IMR-90 (cell line): ENCODE measurements around the gene OTULINL. TPM values are rescaled to one million over a fixed set of nuclear protein-coding genes. Genes with fewer than 3 reads are reported as not detected.

ENCODE experiments used
- ATAC-seq: fragments of 200-7000 bp; cut with Tn5 transposase; 2 replicates; pipeline ENCODE4 v1.9.1; 2020; ENCODE audit warnings: low read depth, mild to moderate bottlenecking, moderate library complexity
- BruUV-seq: library from RNA; stranded (reverse); fragments of 400-500 nt; replicated peaks from 2 replicates; lab custom pipeline; 2021; lab: Mats Ljungman, UMichigan
- CTCF ChIA-PET: fragments of 300-600 bp; formaldehyde crosslinking; extraction: SDS; loops from one replicate; lab custom pipeline; 2021; ENCODE audit warnings: antibody characterized with exemption; lab: Yijun Ruan, JAX
- POLR2A ChIA-PET: fragments of 300-600 bp; sonication (Branson Sonifier 250); formaldehyde crosslinking; loops from one replicate; lab custom pipeline; 2022; ENCODE audit warnings: antibody characterized with exemption; ENCODE audit not compliant: unreplicated experiment; lab: Charles Lee
- DNase-seq: peaks from one replicate; pipeline ENCODE4 v3.0.0; 2013
- H2AFZ ChIP-seq: replicated peaks from 2 replicates; pipeline ENCODE3; 2013; ENCODE audit warnings: low read length, mild to moderate bottlenecking; ENCODE audit not compliant: poor library complexity
- H2AK5ac ChIP-seq: 2 replicates; pipeline ENCODE4 v1.6.1; 2013; ENCODE audit warnings: low read depth, low read length, inconsistent platforms
- H2AK9ac ChIP-seq: replicated peaks from 2 replicates; pipeline ENCODE3; 2013; ENCODE audit warnings: mild to moderate bottlenecking, low read depth, low read length, moderate library complexity; ENCODE audit not compliant: poor library complexity
- H2BK120ac ChIP-seq: 2 replicates; pipeline ENCODE4 v1.6.1; 2013; ENCODE audit warnings: low read depth, low read length, inconsistent platforms
- H2BK15ac ChIP-seq: 3 replicates; pipeline ENCODE4 v1.6.1; 2013; ENCODE audit warnings: low read depth, low read length, inconsistent platforms
- H2BK20ac ChIP-seq: 2 replicates; pipeline ENCODE4 v1.6.1; 2013; ENCODE audit warnings: low read depth, mild to moderate bottlenecking, inconsistent platforms, low read length, moderate library complexity
- H2BK5ac ChIP-seq: 2 replicates; pipeline ENCODE4 v1.6.1; 2013; ENCODE audit warnings: mild to moderate bottlenecking, low read depth, low read length, inconsistent platforms; ENCODE audit not compliant: poor library complexity, severe bottlenecking
- H3K14ac ChIP-seq: replicated peaks from 2 replicates; pipeline ENCODE4 v1.6.1; 2013; ENCODE audit warnings: low read depth, low read length, inconsistent platforms
- H3K18ac ChIP-seq: 2 replicates; pipeline ENCODE4 v1.6.1; 2013; ENCODE audit warnings: low read depth, low read length, control low read depth
- H3K23ac ChIP-seq: 2 replicates; pipeline ENCODE4 v1.6.1; 2013; ENCODE audit warnings: low read depth, low read length, inconsistent platforms
- H3K27ac ChIP-seq: 2 replicates; pipeline ENCODE4 v1.5.1; 2013; ENCODE audit warnings: mild to moderate bottlenecking, control low read depth, low read length; ENCODE audit not compliant: insufficient read depth
- H3K27me3 ChIP-seq: 2 replicates; pipeline ENCODE4 v1.6.1; 2013; ENCODE audit warnings: low read length; ENCODE audit not compliant: control insufficient read depth, insufficient read depth
- H3K36me3 ChIP-seq: 2 replicates; pipeline ENCODE4 v1.6.1; 2013; ENCODE audit warnings: low read length, mixed read lengths; ENCODE audit not compliant: control insufficient read depth, insufficient read depth
- H3K4ac ChIP-seq: 2 replicates; pipeline ENCODE4 v1.6.1; 2013; ENCODE audit warnings: low read depth, low read length, inconsistent platforms
- H3K4me1 ChIP-seq: 2 replicates; pipeline ENCODE4 v1.6.1; 2013; ENCODE audit warnings: low read length, mixed read lengths; ENCODE audit not compliant: control insufficient read depth, insufficient read depth
- H3K4me2 ChIP-seq: 2 replicates; pipeline ENCODE4 v1.6.1; 2013; ENCODE audit warnings: low read depth, mild to moderate bottlenecking, control low read depth, low read length, moderate library complexity
- H3K4me3 ChIP-seq: 2 replicates; pipeline ENCODE4 v1.5.1; 2013; ENCODE audit warnings: low read depth, mild to moderate bottlenecking, control low read depth, low read length, moderate library complexity; ENCODE audit not compliant: insufficient read depth
- H3K56ac ChIP-seq: 2 replicates; pipeline ENCODE4 v1.6.1; 2013; ENCODE audit warnings: low read length, inconsistent platforms; ENCODE audit not compliant: insufficient read depth; ENCODE audit errors: extremely low read depth
- H3K79me1 ChIP-seq, 2 experiments: 2 replicates each; pipeline ENCODE4 v1.6.1; 2013; ENCODE audit warnings: low read length in 2 of 2, inconsistent platforms in 1 of 2, low read depth in 1 of 2
- H3K9ac ChIP-seq: 2 replicates; pipeline ENCODE4 v1.6.1; 2013; ENCODE audit warnings: low read depth, low read length, control low read depth
- H3K9me1 ChIP-seq: 2 replicates; pipeline ENCODE4 v1.6.1; 2013; ENCODE audit warnings: low read length, inconsistent platforms; ENCODE audit not compliant: insufficient read depth
- H3K9me3 ChIP-seq: 2 replicates; pipeline ENCODE4 v1.6.1; 2013; ENCODE audit warnings: low read length; ENCODE audit not compliant: control insufficient read depth, insufficient read depth
- H4K20me1 ChIP-seq: 2 replicates; pipeline ENCODE4 v1.6.1; 2013; ENCODE audit warnings: low read length, inconsistent platforms; ENCODE audit not compliant: insufficient read depth
- H4K5ac ChIP-seq: 2 replicates; pipeline ENCODE4 v1.6.1; 2013; ENCODE audit warnings: mild to moderate bottlenecking, low read depth, low read length, control low read depth
- H4K8ac ChIP-seq, 2 experiments: 2 replicates each; pipeline ENCODE4 v1.6.1; 2013; ENCODE audit warnings: low read depth in 2 of 2, low read length in 2 of 2, control low read depth in 1 of 2, inconsistent platforms in 1 of 2
- H4K91ac ChIP-seq: 2 replicates; pipeline ENCODE4 v1.6.1; 2013; ENCODE audit warnings: low read depth, low read length, inconsistent platforms; ENCODE audit not compliant: insufficient read depth
- BHLHE40 ChIP-seq: fragments of 150-350 bp; IDR thresholded peaks from 2 replicates; pipeline ENCODE4 v1.6.1; 2016; ENCODE audit warnings: mild to moderate bottlenecking, low read depth, low read length
- CEBPB ChIP-seq: IDR thresholded peaks from 2 replicates; pipeline ENCODE4 v1.6.1; 2012; ENCODE audit warnings: low read depth, low read length, improper control_type of control experiment
- CHD1 ChIP-seq: IDR thresholded peaks from 2 replicates; pipeline ENCODE4 v1.6.1; 2012; ENCODE audit warnings: low read depth, low read length, improper control_type of control experiment
- ELK1 ChIP-seq: fragments of 150-350 bp; IDR thresholded peaks from 2 replicates; pipeline ENCODE4 v1.6.1; 2016; ENCODE audit warnings: low read depth, mild to moderate bottlenecking, low read length, moderate library complexity, borderline replicate concordance
- FOS ChIP-seq: fragments of 150-350 bp; IDR thresholded peaks from 2 replicates; pipeline ENCODE4 v1.6.1; 2016; ENCODE audit warnings: low read depth, low read length
- MAFK ChIP-seq: IDR thresholded peaks from 2 replicates; pipeline ENCODE4 v1.6.1; 2012; ENCODE audit warnings: low read depth, low read length, improper control_type of control experiment
- NFE2L2 ChIP-seq: fragments of 150-350 bp; IDR thresholded peaks from 2 replicates; pipeline ENCODE4 v1.6.1; 2016; ENCODE audit warnings: low read depth, mild to moderate bottlenecking, low read length
- POLR2A ChIP-seq: IDR thresholded peaks from 2 replicates; pipeline ENCODE4 v1.6.1; 2012; ENCODE audit warnings: mild to moderate bottlenecking, low read depth, low read length
- RAD21 ChIP-seq: IDR thresholded peaks from 2 replicates; pipeline ENCODE4 v1.6.1; 2012; ENCODE audit warnings: low read length, improper control_type of control experiment
- RCOR1 ChIP-seq: IDR thresholded peaks from 2 replicates; pipeline ENCODE4 v1.6.1; 2012; ENCODE audit warnings: mild to moderate bottlenecking, low read length, improper control_type of control experiment; ENCODE audit not compliant: insufficient replicate concordance
- RFX5 ChIP-seq: IDR thresholded peaks from 2 replicates; pipeline ENCODE4 v1.8.0; 2012; ENCODE audit warnings: low read depth, mild to moderate bottlenecking, low read length, moderate library complexity
- WGBS, 2 experiments: methylation state at CpG; one replicate each; pipeline versions ENCODE4 v1.1.5 to v1.1.7; 2013; ENCODE audit warnings: missing lambda C conversion rate in 2 of 2; ENCODE audit not compliant: insufficient read length in 1 of 2; ENCODE audit errors: extremely low coverage in 2 of 2; 5-methylcytosine and 5-hydroxymethylcytosine counted together
- dilution Hi-C: fragments of 300-500 bp; cut with HindIII; formaldehyde crosslinking; loops from one replicate; pipeline ENCODE4 v1.14.3; 2018; ENCODE audit warnings: low sequenced_read_pairs; ENCODE audit not compliant: unreplicated experiment
- in situ Hi-C: fragments of 300-500 bp; cut with MboI; formaldehyde crosslinking; loops from 3 replicates; pipeline ENCODE4 v1.14.3; 2019; ENCODE audit warnings: low sequenced_read_pairs, inconsistent platforms, mixed read lengths
- intact Hi-C: fragments of 100-400 bp; cut with micrococcal nuclease; formaldehyde crosslinking; loops from 2 replicates; pipeline ENCODE4 v1.10.0; 2022
- polyA plus RNA-seq, 3 experiments: library from polyadenylated mRNA; depleted of rRNA; stranded (reverse); fragments of >200 nt; gene quantifications; 2 replicates each; pipeline ENCODE4 v1.2.3, GENCODE V29; 2012; ENCODE audit warnings: low replicate concordance in 1 of 3
- total RNA-seq: library from RNA; depleted of rRNA; stranded (reverse); fragments of >200 nt; gene quantifications from 2 replicates; pipeline ENCODE4 v1.2.3, GENCODE V29; 2012
- TF ChIP-seq, protein P1 (sequence below): fragments of 150-350 bp; IDR thresholded peaks from 2 replicates; pipeline ENCODE4 v1.6.1; 2017; ENCODE audit warnings: mild to moderate bottlenecking, antibody characterized with exemption, low read length, low read depth

OTULINL gene
- total and polyA plus RNA-seq, 2 of the 4 experiments (the other 2 are of a cell fraction): 0.09 to 0.18 TPM

GRCh38 chr5:14630671-14631070, 49.1 kb downstream of the OTULINL start:
- Histone ChIP-seq H3K9me3 (no peaks in the 10 kb centered on the region), H3K14ac (no peak overlapping the region), H3K9me1 (no peaks in the 10 kb centered on the region), H3K4me2 (no peak overlapping the region), H3K18ac (no peak overlapping the region), H4K20me1 (no peaks in the 10 kb centered on the region), H2AK9ac (no peak overlapping the region), H3K56ac (no peak overlapping the region), H2BK20ac (no peak overlapping the region), H3K27ac (no peak overlapping the region), H3K36me3 (no peaks in the 10 kb centered on the region), H3K4ac (no peak overlapping the region), H2AK5ac (no peak overlapping the region), H3K27me3 (no peaks in the 10 kb centered on the region; the same call in none of the 2 replicates), H2BK15ac (no peak overlapping the region), H4K91ac (no peak overlapping the region), H3K79me1 (no peaks in the 10 kb centered on the region), H3K4me3 (no peak overlapping the region), H2BK120ac (no peak overlapping the region), H3K23ac (no peak overlapping the region), H4K8ac (no peak overlapping the region), H3K4me1 (no peaks in the 10 kb centered on the region), H2AFZ (no peak overlapping the region), H3K9ac (no peak overlapping the region), H4K5ac (no peak overlapping the region), H2BK5ac (no peak overlapping the region)
- DNase-seq (no peak), ATAC-seq (no peak)
- in situ Hi-C loops (no loop called here), intact Hi-C loops (no loop called here), dilution Hi-C loops (no loop called here)
- BruUV-seq: no TSS peak
- POLR2A ChIA-PET: no interaction called here
- CTCF ChIA-PET: no interaction called here
- WGBS, 2 experiments: no CpG with 5 or more reads among the region's 2 CpGs
- no peak for TF ChIP-seq MAFK
- no peak for TF ChIP-seq NFE2L2
- no peak for TF ChIP-seq ELK1
- no peak for TF ChIP-seq RAD21
- no peak for TF ChIP-seq FOS
- TF ChIP-seq BHLHE40: no peak
- no peak for TF ChIP-seq CHD1
- TF ChIP-seq RFX5: no peak
- no peak for TF ChIP-seq CEBPB
- TF ChIP-seq POLR2A: no peak
- TF ChIP-seq RCOR1: no peak
- TF ChIP-seq, protein P1, sequence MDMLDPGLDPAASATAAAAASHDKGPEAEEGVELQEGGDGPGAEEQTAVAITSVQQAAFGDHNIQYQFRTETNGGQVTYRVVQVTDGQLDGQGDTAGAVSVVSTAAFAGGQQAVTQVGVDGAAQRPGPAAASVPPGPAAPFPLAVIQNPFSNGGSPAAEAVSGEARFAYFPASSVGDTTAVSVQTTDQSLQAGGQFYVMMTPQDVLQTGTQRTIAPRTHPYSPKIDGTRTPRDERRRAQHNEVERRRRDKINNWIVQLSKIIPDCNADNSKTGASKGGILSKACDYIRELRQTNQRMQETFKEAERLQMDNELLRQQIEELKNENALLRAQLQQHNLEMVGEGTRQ: no peak
